HepG2 (cell line): ENCODE results near the gene POC1A. TPM values are rescaled to one million over a fixed set of nuclear protein-coding genes. Genes with fewer than 3 reads are reported as not detected.
A peak's percentile ranks its signal among the peaks of the same experiment; 100 is the strongest.

ENCODE experiments used
- ATAC-seq: fragments of 200-7000 bp; cut with Tn5 transposase; 3 replicates; pipeline ENCODE4 v1.9.1; 2020; ENCODE audit warnings: mild to moderate bottlenecking, moderate library complexity
- BruUV-seq: library from RNA; stranded (reverse); fragments of 400-500 nt; replicated peaks from 2 replicates; lab custom pipeline; 2021; lab: Mats Ljungman, UMichigan
- CTCF ChIA-PET: fragments of 300-600 bp; formaldehyde crosslinking; extraction: SDS; loops from one replicate; lab custom pipeline; 2021; ENCODE audit warnings: low total read pairs, inconsistent platforms, low intra/inter-chr PET ratio; lab: Yijun Ruan, JAX
- POLR2A ChIA-PET: fragments of 350-600 bp; sonication (Branson Sonifier 250); formaldehyde crosslinking; loops from one replicate; lab custom pipeline; 2020; ENCODE audit warnings: antibody characterized with exemption, inconsistent platforms; lab: Yijun Ruan, JAX
- DNase-seq: peaks from one replicate; pipeline ENCODE4 v3.0.0-alpha.2; 2015; ENCODE audit warnings: low spot score
- FAIRE-seq: peaks from 3 replicates; lab custom pipeline; 2011; peaks lifted over from hg19 to GRCh38; lab: Jason Lieb, UNC
- H2AFZ ChIP-seq: one replicate; pipeline ENCODE4 v1.6.1; 2011; ENCODE audit warnings: low read length, inconsistent platforms
- H3K27ac ChIP-seq: fragments of 300-600 bp; 3 replicates; pipeline ENCODE4 v1.8.0; 2011; ENCODE audit warnings: mixed run types, mild to moderate bottlenecking, mixed read lengths, low read length, inconsistent platforms; ENCODE audit not compliant: insufficient read depth; ENCODE audit errors: extremely low read length
- H3K27me3 ChIP-seq, 2 experiments: fragments of 200-600 bp in 1 of 2; 2 replicates in 1 of 2; 3 replicates in 1 of 2; pipeline versions ENCODE4 v1.6.0 to v1.8.0; 2011; ENCODE audit warnings: low read length in 2 of 2, mild to moderate bottlenecking in 2 of 2, moderate library complexity in 2 of 2, inconsistent platforms in 1 of 2; ENCODE audit not compliant: insufficient read depth in 2 of 2, control insufficient read depth in 1 of 2
- H3K36me3 ChIP-seq, 2 experiments: fragments of 200-600 bp in 1 of 2; replicated peaks in 1 of 2; 2 replicates in 1 of 2; 3 replicates in 1 of 2; pipeline versions ENCODE4 v1.5.1 to v1.8.0; 2011; ENCODE audit warnings: low read length in 2 of 2, inconsistent platforms in 1 of 2; ENCODE audit not compliant: insufficient read depth in 2 of 2, control insufficient read depth in 1 of 2
- H3K4me1 ChIP-seq: 2 replicates; pipeline ENCODE4 v1.5.1; 2012; ENCODE audit warnings: low read length, inconsistent platforms; ENCODE audit not compliant: insufficient read depth
- H3K4me2 ChIP-seq: 2 replicates; pipeline ENCODE4 v1.6.0; 2011; ENCODE audit warnings: low read depth, low read length, inconsistent platforms
- H3K4me3 ChIP-seq, 3 experiments: fragments of 200-600 bp in 1 of 3; sonication (generic), shearing (Covaris generic) in 1 of 3; replicated peaks in 1 of 3; 2 replicates each; pipeline ENCODE4 v1.5.1; 2011 to 2016; ENCODE audit warnings: low read length in 3 of 3, inconsistent platforms in 2 of 3, low read depth in 2 of 3, mild to moderate bottlenecking in 2 of 3, control low read depth in 1 of 3, mixed read lengths in 1 of 3; ENCODE audit not compliant: insufficient read depth in 1 of 3
- H3K79me2 ChIP-seq: one replicate; pipeline ENCODE4 v1.6.1; 2011; ENCODE audit warnings: low read length, inconsistent platforms; ENCODE audit not compliant: insufficient read depth
- H3K9ac ChIP-seq: 2 replicates; pipeline ENCODE4 v1.6.0; 2011; ENCODE audit warnings: mild to moderate bottlenecking, low read depth, low read length, inconsistent platforms; ENCODE audit not compliant: insufficient read depth
- H3K9me3 ChIP-seq: 2 replicates; pipeline ENCODE4 v1.5.1; 2012; ENCODE audit warnings: mild to moderate bottlenecking, low read length
- H4K20me1 ChIP-seq: 2 replicates; pipeline ENCODE4 v1.6.0; 2011; ENCODE audit warnings: inconsistent platforms, mild to moderate bottlenecking, low read length, moderate library complexity; ENCODE audit not compliant: insufficient read depth
- MLLT10 ChIP-seq: sonication (generic); formaldehyde crosslinking; IDR thresholded peaks from 2 replicates; pipeline ENCODE4 v1.4.0; 2020; ENCODE audit warnings: missing genetic modification reagents
- POGZ ChIP-seq: sonication (generic); formaldehyde crosslinking; IDR thresholded peaks from 2 replicates; pipeline ENCODE4 v1.4.0; 2020; ENCODE audit warnings: mild to moderate bottlenecking, missing genetic modification reagents
- RAD21 ChIP-seq: fragments of 450-650 bp; formaldehyde crosslinking; IDR thresholded peaks from 2 replicates; pipeline ENCODE4 v1.5.0; 2020; ENCODE audit warnings: mild to moderate bottlenecking
- STAG1 ChIP-seq: sonication (generic); formaldehyde crosslinking; IDR thresholded peaks from 2 replicates; pipeline ENCODE4 v1.4.0; 2020; ENCODE audit warnings: missing genetic modification reagents
- WGBS: methylation state at CpG from one replicate; pipeline ENCODE4 v1.1.6; 2017; ENCODE audit warnings: low lambda C conversion rate; 5-methylcytosine and 5-hydroxymethylcytosine counted together
- in situ Hi-C: cut with HindIII; loops from 2 replicates; pipeline ENCODE4 v1.10.0; 2017; ENCODE audit warnings: low pct_unique_long_range_greater_than_20kb; ENCODE audit not compliant: extremely low pct_ligation_motif_present
- intact Hi-C: fragments of 100-400 bp; cut with micrococcal nuclease; formaldehyde crosslinking; loops from one replicate; pipeline ENCODE4 v1.10.0; 2022; ENCODE audit not compliant: unreplicated experiment
- polyA plus RNA-seq, 8 experiments: library from polyadenylated mRNA; depleted of rRNA in 3 of 8; stranded (reverse) in 7 of 8; unstranded in 1 of 8; fragments of >200 nt; fragmentation: Illumina TruSeq in 4 of 8; extraction: Trizol in 4 of 8; gene quantifications; 2 replicates each; pipeline versions ENCODE4 v1.2.1 to v1.2.3, GENCODE V29; 2011 to 2016; ENCODE audit warnings: low read depth in 4 of 8, missing spikeins in 1 of 8, mixed read lengths in 1 of 8; ENCODE audit not compliant: insufficient read depth in 1 of 8
- total RNA-seq, 5 experiments: library from RNA; depleted of rRNA; stranded (reverse); fragments of >200 nt; fragmentation: Illumina TruSeq; extraction: Trizol; gene quantifications; 2 replicates each; pipeline ENCODE4 v1.2.3, GENCODE V29; 2016; ENCODE audit warnings: low read depth in 1 of 5
- TF ChIP-seq, protein P1 (sequence below): sonication (generic); formaldehyde crosslinking; IDR thresholded peaks from 2 replicates; pipeline ENCODE4 v1.4.0; 2020; ENCODE audit warnings: missing genetic modification reagents, mild to moderate bottlenecking, borderline replicate concordance
- TF ChIP-seq, protein P2 (sequence below): sonication (generic); formaldehyde crosslinking; IDR thresholded peaks from 2 replicates; pipeline ENCODE4 v1.4.0; 2020; ENCODE audit warnings: missing genetic modification reagents
- TF ChIP-seq, protein P3 (sequence below): IDR thresholded peaks from 2 replicates; pipeline ENCODE4 v1.6.1; 2016; ENCODE audit warnings: missing compliant biosample characterization, missing genetic modification reagents, borderline replicate concordance
- TF ChIP-seq, protein P4 (sequence below): sonication (generic); formaldehyde crosslinking; IDR thresholded peaks from 2 replicates; pipeline ENCODE4 v1.9.0; 2021; ENCODE audit warnings: missing genetic modification reagents, borderline replicate concordance

The POC1A gene
- total and polyA plus RNA-seq, 2 of the 13 experiments (the other 11 are each of a cell fraction or from before 2014, with no cell fraction given) = 14.6 to 20.0 TPM

DNA sequence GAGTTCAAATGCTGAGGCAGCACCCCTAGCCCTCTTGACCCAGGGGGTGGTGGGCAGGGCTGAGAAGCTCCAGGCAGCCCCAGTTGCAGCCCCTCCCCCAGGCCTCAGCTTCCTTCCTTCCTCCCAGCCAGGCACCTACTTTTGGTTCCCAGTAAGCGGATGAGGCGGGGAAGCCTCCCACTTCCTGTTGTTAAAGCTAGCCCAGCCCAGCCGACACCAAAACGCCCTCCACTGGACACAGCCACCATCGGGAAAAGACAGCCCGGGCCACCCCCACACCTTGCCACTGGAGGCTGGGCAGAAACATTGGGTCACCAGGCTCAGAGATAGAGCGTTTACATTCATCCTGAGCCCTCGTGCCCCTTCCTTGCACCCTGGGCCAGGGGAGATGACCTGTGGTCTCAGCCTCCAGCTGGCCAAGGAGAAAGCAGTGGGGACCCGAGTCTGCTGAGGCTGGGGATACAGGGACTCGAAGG lies 101.4 kb downstream of the POC1A start (continued):
- TF ChIP-seq, protein P1, sequence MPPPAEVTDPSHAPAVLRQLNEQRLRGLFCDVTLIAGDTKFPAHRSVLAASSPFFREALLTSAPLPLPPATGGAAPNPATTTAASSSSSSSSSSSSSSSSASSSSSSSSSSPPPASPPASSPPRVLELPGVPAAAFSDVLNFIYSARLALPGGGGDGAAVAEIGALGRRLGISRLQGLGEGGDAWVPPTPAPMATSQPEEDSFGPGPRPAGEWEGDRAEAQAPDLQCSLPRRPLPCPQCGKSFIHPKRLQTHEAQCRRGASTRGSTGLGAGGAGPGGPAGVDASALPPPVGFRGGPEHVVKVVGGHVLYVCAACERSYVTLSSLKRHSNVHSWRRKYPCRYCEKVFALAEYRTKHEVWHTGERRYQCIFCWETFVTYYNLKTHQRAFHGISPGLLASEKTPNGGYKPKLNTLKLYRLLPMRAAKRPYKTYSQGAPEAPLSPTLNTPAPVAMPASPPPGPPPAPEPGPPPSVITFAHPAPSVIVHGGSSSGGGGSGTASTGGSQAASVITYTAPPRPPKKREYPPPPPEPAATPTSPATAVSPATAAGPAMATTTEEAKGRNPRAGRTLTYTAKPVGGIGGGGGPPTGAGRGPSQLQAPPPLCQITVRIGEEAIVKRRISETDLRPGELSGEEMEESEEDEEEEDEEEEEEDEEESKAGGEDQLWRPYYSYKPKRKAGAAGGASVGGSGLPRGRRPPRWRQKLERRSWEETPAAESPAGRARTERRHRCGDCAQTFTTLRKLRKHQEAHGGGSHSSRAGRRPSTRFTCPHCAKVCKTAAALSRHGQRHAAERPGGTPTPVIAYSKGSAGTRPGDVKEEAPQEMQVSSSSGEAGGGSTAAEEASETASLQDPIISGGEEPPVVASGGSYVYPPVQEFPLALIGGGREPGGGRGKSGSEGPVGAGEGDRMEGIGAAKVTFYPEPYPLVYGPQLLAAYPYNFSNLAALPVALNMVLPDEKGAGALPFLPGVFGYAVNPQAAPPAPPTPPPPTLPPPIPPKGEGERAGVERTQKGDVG (CRISPR knock-in tag) = peak; percentile 82; the same call in 1 of the 2 replicates
- TF ChIP-seq STAG1 (CRISPR knock-in tag) = peak; percentile 59
- TF ChIP-seq, protein P2, sequence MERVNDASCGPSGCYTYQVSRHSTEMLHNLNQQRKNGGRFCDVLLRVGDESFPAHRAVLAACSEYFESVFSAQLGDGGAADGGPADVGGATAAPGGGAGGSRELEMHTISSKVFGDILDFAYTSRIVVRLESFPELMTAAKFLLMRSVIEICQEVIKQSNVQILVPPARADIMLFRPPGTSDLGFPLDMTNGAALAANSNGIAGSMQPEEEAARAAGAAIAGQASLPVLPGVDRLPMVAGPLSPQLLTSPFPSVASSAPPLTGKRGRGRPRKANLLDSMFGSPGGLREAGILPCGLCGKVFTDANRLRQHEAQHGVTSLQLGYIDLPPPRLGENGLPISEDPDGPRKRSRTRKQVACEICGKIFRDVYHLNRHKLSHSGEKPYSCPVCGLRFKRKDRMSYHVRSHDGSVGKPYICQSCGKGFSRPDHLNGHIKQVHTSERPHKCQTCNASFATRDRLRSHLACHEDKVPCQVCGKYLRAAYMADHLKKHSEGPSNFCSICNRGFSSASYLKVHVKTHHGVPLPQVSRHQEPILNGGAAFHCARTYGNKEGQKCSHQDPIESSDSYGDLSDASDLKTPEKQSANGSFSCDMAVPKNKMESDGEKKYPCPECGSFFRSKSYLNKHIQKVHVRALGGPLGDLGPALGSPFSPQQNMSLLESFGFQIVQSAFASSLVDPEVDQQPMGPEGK (CRISPR knock-in tag) = peak; percentile 28; the same call in 1 of the 2 replicates
- TF ChIP-seq MLLT10 (CRISPR knock-in tag) = no peak
- TF ChIP-seq RAD21 (CRISPR knock-in tag) = peak; percentile 42; the same call in 1 of the 2 replicates
- TF ChIP-seq POGZ = no peak; the same call in 1 of the 2 replicates

DNA sequence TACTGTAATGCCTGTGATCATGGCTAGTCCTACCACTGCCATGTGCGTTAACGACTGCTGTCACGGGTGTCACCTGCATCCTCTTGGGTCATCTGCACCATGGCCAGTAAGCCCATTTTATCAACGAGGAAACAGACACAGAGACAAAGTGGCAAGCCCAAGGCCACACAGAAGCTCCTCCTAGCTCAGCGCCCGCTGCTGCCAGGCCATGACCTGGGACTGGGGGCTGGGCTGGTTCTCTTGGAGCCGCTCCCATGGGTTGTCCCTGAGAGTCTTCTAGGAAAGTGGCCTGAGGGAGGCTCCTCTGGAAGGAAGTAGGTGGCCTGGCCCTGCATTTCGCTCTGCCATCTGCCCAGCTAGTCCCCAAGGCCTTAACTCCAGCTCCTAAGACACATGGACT lies 102.8 kb downstream of the POC1A start:
- H3K9me3 ChIP-seq = no peaks in the 10 kb centered on the region
- H2AFZ ChIP-seq = no peak overlapping the region
- no peak for ATAC-seq
- intact Hi-C loops (no loop called here), in situ Hi-C loops (no loop called here)
- no peak overlapping the region for H3K9ac ChIP-seq
- WGBS = 93% methylated on average over 3 of the region's 8 CpGs
- no peak overlapping the region for H3K4me2 ChIP-seq
- peaks cover 12 to 30% of the 10 kb centered on the region in 2 experiments; a peak in 4 of 5 replicates for H3K36me3 ChIP-seq
- TF ChIP-seq, protein P3, sequence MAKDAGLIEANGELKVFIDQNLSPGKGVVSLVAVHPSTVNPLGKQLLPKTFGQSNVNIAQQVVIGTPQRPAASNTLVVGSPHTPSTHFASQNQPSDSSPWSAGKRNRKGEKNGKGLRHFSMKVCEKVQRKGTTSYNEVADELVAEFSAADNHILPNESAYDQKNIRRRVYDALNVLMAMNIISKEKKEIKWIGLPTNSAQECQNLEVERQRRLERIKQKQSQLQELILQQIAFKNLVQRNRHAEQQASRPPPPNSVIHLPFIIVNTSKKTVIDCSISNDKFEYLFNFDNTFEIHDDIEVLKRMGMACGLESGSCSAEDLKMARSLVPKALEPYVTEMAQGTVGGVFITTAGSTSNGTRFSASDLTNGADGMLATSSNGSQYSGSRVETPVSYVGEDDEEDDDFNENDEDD = no peak
- TF ChIP-seq, protein P4, sequence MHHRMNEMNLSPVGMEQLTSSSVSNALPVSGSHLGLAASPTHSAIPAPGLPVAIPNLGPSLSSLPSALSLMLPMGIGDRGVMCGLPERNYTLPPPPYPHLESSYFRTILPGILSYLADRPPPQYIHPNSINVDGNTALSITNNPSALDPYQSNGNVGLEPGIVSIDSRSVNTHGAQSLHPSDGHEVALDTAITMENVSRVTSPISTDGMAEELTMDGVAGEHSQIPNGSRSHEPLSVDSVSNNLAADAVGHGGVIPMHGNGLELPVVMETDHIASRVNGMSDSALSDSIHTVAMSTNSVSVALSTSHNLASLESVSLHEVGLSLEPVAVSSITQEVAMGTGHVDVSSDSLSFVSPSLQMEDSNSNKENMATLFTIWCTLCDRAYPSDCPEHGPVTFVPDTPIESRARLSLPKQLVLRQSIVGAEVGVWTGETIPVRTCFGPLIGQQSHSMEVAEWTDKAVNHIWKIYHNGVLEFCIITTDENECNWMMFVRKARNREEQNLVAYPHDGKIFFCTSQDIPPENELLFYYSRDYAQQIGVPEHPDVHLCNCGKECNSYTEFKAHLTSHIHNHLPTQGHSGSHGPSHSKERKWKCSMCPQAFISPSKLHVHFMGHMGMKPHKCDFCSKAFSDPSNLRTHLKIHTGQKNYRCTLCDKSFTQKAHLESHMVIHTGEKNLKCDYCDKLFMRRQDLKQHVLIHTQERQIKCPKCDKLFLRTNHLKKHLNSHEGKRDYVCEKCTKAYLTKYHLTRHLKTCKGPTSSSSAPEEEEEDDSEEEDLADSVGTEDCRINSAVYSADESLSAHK (CRISPR knock-in tag) = no peak
- CTCF ChIA-PET = no interaction called here
- H3K79me2 ChIP-seq = no peaks in the 10 kb centered on the region
- POLR2A ChIA-PET = interaction anchor here (1.2 to 2.7 kb wide), 3 partner anchors 11 to 55 kb away, joined by 3 to 20 read pairs (median 5); partner anchors contain the start of gene RPL29
- no peaks in the 10 kb centered on the region for H3K27me3 ChIP-seq
- no peaks in the 10 kb centered on the region for H4K20me1 ChIP-seq
- no peak for FAIRE-seq
- no peak overlapping the region for H3K27ac ChIP-seq
- DNase-seq = no peak
- H3K4me1 ChIP-seq = peaks cover 54% of the 10 kb centered on the region
- H3K4me3 ChIP-seq = no peak overlapping the region
- no TSS peak for BruUV-seq
